Heart left ventricle (tissue), 16 donors: Measurements from ENCODE around the gene DDR2. TPM values are rescaled to one million over a fixed set of nuclear protein-coding genes. Genes with fewer than 3 reads are reported as not detected.
"Not testable (repeated sequence)": the region's sequence is repeated elsewhere in the genome, so short reads cannot be mapped to it uniquely, and the experiment has no call there.

ENCODE experiments used
- ATAC-seq, 4 donors: fragments of 200-7000 bp; cut with Tn5 transposase; one replicate each; pipeline ENCODE4 v1.9.1; 2020 to 2022; ENCODE audit warnings: moderate library complexity in 4 of 4, mild to moderate bottlenecking in 3 of 4, moderate number of reproducible peaks in 1 of 4
- DNase-seq, 5 donors: peaks; one replicate each; pipeline ENCODE4 v3.0.0-alpha.2; 2020
- H3K27ac ChIP-seq, 12 donors: fragments of 200-600 bp; sonication (generic) in 4 of 12; one replicate each; pipeline versions ENCODE4 v1.5.0 to v1.8.0; 2016 to 2022; ENCODE audit warnings: mild to moderate bottlenecking in 2 of 12
- H3K27me3 ChIP-seq, 9 donors: fragments of 200-600 bp; sonication (generic) in 2 of 9; one replicate each; pipeline versions ENCODE4 v1.5.1 to v1.8.0; 2016 to 2022; ENCODE audit warnings: mild to moderate bottlenecking in 3 of 9
- H3K36me3 ChIP-seq, 9 donors: fragments of 200-600 bp; sonication (generic) in 2 of 9; one replicate each; pipeline versions ENCODE4 v1.5.0 to v1.8.0; 2018 to 2022; ENCODE audit warnings: mild to moderate bottlenecking in 2 of 9
- H3K4me1 ChIP-seq, 12 donors: fragments of 200-600 bp; sonication (generic) in 4 of 12; one replicate each; pipeline versions ENCODE4 v1.5.0 to v1.8.0; 2016 to 2022; ENCODE audit warnings: mild to moderate bottlenecking in 3 of 12
- H3K4me3 ChIP-seq, 12 donors: fragments of 200-600 bp; sonication (generic) in 4 of 12; one replicate each; pipeline versions ENCODE4 v1.5.0 to v1.8.0; 2017 to 2022; ENCODE audit warnings: mild to moderate bottlenecking in 9 of 12, moderate library complexity in 4 of 12
- H3K9me3 ChIP-seq, 12 donors: fragments of 200-600 bp; sonication (generic) in 4 of 12; one replicate each; pipeline versions ENCODE4 v1.5.0 to v1.8.0; 2016 to 2022; ENCODE audit warnings: mild to moderate bottlenecking in 1 of 12
- CTCF ChIP-seq, 12 donors: fragments of 200-600 bp; sonication (generic) in 4 of 12; IDR thresholded peaks; one replicate each; pipeline versions ENCODE4 v1.5.0 to v1.8.0; 2018 to 2022; ENCODE audit warnings: antibody characterized with exemption in 12 of 12, mild to moderate bottlenecking in 5 of 12
- POLR2A ChIP-seq, 2 donors: fragments of 450-650 bp; IDR thresholded peaks; one replicate each; pipeline ENCODE4 v1.6.1; 2017; ENCODE audit warnings: antibody characterized with exemption in 2 of 2, mild to moderate bottlenecking in 2 of 2, moderate library complexity in 2 of 2
- WGBS, 4 donors: extraction: QIAGEN DNeasy Blood & Tissue Kit in 2 of 4; methylation state at CpG; one replicate each; pipeline versions ENCODE4 v1.1.5 to v1.1.7; 2013 to 2018; 5-methylcytosine and 5-hydroxymethylcytosine counted together
- intact Hi-C, 10 donors: fragments of 100-400 bp; cut with DNase I; formaldehyde crosslinking; loops; one replicate each; pipeline versions ENCODE4 v1.11.1 to v1.14.2; 2022
- long read RNA-seq, 3 donors: library from polyadenylated mRNA; unstranded; transcript quantifications; one replicate each; pipeline ENCODE4 v2.0.0, GENCODE V29; 2020 to 2021
- polyA plus RNA-seq, 2 donors: library from polyadenylated mRNA; stranded (reverse); fragments of 200-250 nt; gene quantifications; one replicate each; pipeline ENCODE4 v1.2.3, GENCODE V29; 2013
- total RNA-seq, 9 donors: library from RNA; depleted of rRNA in 2 of 9; stranded (reverse); fragments of >200 nt in 2 of 9; fragmentation: NEBNext Ultra II Directional in 3 of 9; extraction: Animal tissue kit (Norgen Biotek cat#: 25700) in 3 of 9; gene quantifications; one replicate each; pipeline versions ENCODE4 v1.1.0 to v1.2.4, GENCODE V29; 2016 to 2023
- donor health status: ischemic (EF 13 %, LVEDD 7.1; RV severe dilation, severe dysfunction).
- donor health status: healthy with polysubstance abuse.
- donor health status: DM: no; HTN: yes; CAD: no.
- donor health status: DM: no; HTN: no; CAD: no.
- donor health status: ischemic (EF 25% LVEDD 6.9; RV normal size, moderate dysfunction).
- donor health status: ischemic (EF 25% LVEDD 5.7; RV mildly dilated, moderate dysfunction).
- donor health status: healthy.
- donor health status: DM: yes; HTN: yes; CAD: no.
- donor health status: ischemic (EF 35%, LVEDD 5.7; RV mildly dilated, moderate dysfunction).
- donor health status: nonischemic (EF 11% LVEDD 7.7; RV severe dilation, severe dysfunction).
- donor health status: DM: yes; HTN: yes; CAD: no.
- donor health status: PGD.
- donor health status: ischemic (EF 29% LVEDD 5.4; RV normal size, mild dysfunction).
- donor health status: nonischemic (EF 23%, LVEDD 6.1; RV moderate dilation, normal function).

Gene DDR2
- 10 to 100 TPM; 16.4 to 55.3 (median 25.9) TPM for total RNA-seq
- 1 to 10 TPM; 5.0 to 7.4 TPM for polyA plus RNA-seq
- long read RNA-seq, donor 1, full-length matches to known transcripts = 1 of 6 reads
- long read RNA-seq, donor 1, partial matches to known transcripts = 2 of 6 reads
- long read RNA-seq, donor 1, other reads (novel, unspliced or antisense) = 3 of 6 reads
- long read RNA-seq, donor 2, full-length matches to known transcripts = 7 of 20 reads
- long read RNA-seq, donor 2, partial matches to known transcripts = 6 of 20 reads
- long read RNA-seq, donor 2, other reads (novel, unspliced or antisense) = 7 of 20 reads
- long read RNA-seq, donor 3, partial matches to known transcripts = 1 of 11 reads
- long read RNA-seq, donor 3, other reads (novel, unspliced or antisense) = 10 of 11 reads

GRCh38 chr1:162632217-162632666, at the start of gene DDR2:
Gene DDR2, plus strand, starts transcription at chr1:162632464. Its CDS starts 86,600 bp downstream, at chr1:162719064.
- Histone ChIP-seq H3K4me1 (peaks cover 0 to 48% (median 16%) of the 10 kb centered on the region in 12 donors), H3K36me3 (no peaks in the 10 kb centered on the region), H3K27ac (peak within 1 kb of the TSS; percentile 69 to 92 (median 84)), H3K9me3 (no peaks in the 10 kb centered on the region), H3K4me3 (peak within 1 kb of the TSS; percentile 13 to 68 (median 52)), H3K27me3 (no peaks in the 10 kb centered on the region)
- intact Hi-C loops = loop anchor here in 5 of 10 donors (5.0 to 10.0 kb wide), 5 partner anchors 40 to 65 kb away; no protein-coding TSS in a partner anchor
- WGBS, 4 donors = 23 to 38% (median 28%) methylated on average over 4 of the region's 4 CpGs
- peak in 4 of 5 donors; percentile 52 to 84 (median 64) for DNase-seq
- ATAC-seq = peak; percentile 27 to 68 (median 60)
- TF ChIP-seq CTCF (IDR thresholded peaks at IDR 0.05) = no peak
- no peak for TF ChIP-seq POLR2A (IDR thresholded peaks at IDR 0.05)

- DNase-seq, H3K27me3 ChIP-seq, H3K4me3 ChIP-seq, H3K4me1 ChIP-seq, H3K9me3 ChIP-seq, H3K27ac ChIP-seq, ATAC-seq, intact Hi-C loops: not testable (repeated sequence)
- H3K36me3 ChIP-seq = peaks cover 0 to 91% (median 67%) of the 10 kb centered on the region in 9 donors
- WGBS, 4 donors = 85 to 94% (median 92%) methylated on average over 6 of the region's 6 CpGs
Measured at GRCh38 chr1:162582901-162583300, 49.4 kb upstream of the DDR2 start.

- H3K4me3 ChIP-seq, DNase-seq, H3K4me1 ChIP-seq, H3K9me3 ChIP-seq, intact Hi-C loops, ATAC-seq, H3K27ac ChIP-seq, H3K27me3 ChIP-seq: not testable (repeated sequence)
- 94 to 99% (median 98%) methylated on average over 4 of the region's 4 CpGs for WGBS, 4 donors
- H3K36me3 ChIP-seq = peaks cover 0 to 91% (median 72%) of the 10 kb centered on the region in 9 donors
Measured at GRCh38 chr1:162585101-162585500, 47.2 kb upstream of the DDR2 start.

- Histone ChIP-seq H3K27me3 (no peaks in the 10 kb centered on the region), H3K4me1 (no peaks in the 10 kb centered on the region), H3K27ac (no peak overlapping the region), H3K4me3 (no peak overlapping the region), H3K36me3 (peaks cover 0 to 91% (median 77%) of the 10 kb centered on the region in 9 donors), H3K9me3 (no peaks in the 10 kb centered on the region)
- TF ChIP-seq POLR2A (IDR thresholded peaks at IDR 0.05) (no peak), CTCF (IDR thresholded peaks at IDR 0.05) (no peak)
- ATAC-seq = no peak
- intact Hi-C loops = no loop called here
- 77 to 87% (median 80%) methylated on average over 6 of the region's 6 CpGs for WGBS, 4 donors
- DNase-seq = no peak
Measured at GRCh38 chr1:162587347-162587746, 44.9 kb upstream of the DDR2 start.

GRCh38 chr1:162587761-162588260, 44.5 kb upstream of the DDR2 start:
- Histone ChIP-seq H3K4me1 (no peaks in the 10 kb centered on the region), H3K27ac (no peak overlapping the region), H3K9me3 (no peaks in the 10 kb centered on the region), H3K27me3 (no peaks in the 10 kb centered on the region), H3K36me3 (peaks cover 0 to 93% (median 78%) of the 10 kb centered on the region in 9 donors), H3K4me3 (no peak overlapping the region)
- no peak for DNase-seq
- intact Hi-C loops = no loop called here
- WGBS, 4 donors = 93 to 98% (median 97%) methylated on average over 5 of the region's 5 CpGs
- ATAC-seq = no peak
- no peak for TF ChIP-seq POLR2A (IDR thresholded peaks at IDR 0.05)
- no peak for TF ChIP-seq CTCF (IDR thresholded peaks at IDR 0.05)
